ENCODE data around the gene BID.
"Not testable (repeated sequence)": the region's sequence is repeated elsewhere in the genome, so short reads cannot be mapped to it uniquely, and the experiment has no call there.

The BID gene

DNA sequence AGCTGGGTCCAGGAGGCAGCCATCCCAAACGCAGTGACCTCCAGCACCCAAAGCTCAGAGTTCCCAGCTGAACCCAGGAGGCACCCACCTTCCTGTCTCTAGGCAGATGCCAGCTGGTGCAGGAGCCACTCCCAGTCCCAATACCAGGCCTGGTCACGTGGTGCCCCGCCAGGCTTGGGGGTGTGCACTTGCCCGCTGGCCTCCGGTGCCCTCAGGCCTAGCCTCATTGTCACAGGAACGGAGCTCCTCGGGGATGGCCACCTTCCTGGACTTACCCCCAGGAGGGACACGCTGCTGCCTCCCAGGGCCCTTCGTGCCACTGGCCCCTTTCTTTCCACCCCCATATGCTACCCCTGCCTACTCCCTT lies 4.6 kb downstream of the BID start:
- DNase-seq (ENCODE audit: low read depth) = no peak

- no peak for DNase-seq (ENCODE audit: low read depth)
Measured at GRCh38 chr22:17769013-17769715, 5.1 kb downstream of the BID start.

GRCh38 chr22:17767233-17768065 lies 6.8 kb downstream of the BID start:
- no peak for DNase-seq (ENCODE audit: low read depth)

- DNase-seq (ENCODE audit: low read depth) = not testable (repeated sequence)
Measured at GRCh38 chr22:17764852-17765251, 9.4 kb downstream of the BID start.

DNA sequence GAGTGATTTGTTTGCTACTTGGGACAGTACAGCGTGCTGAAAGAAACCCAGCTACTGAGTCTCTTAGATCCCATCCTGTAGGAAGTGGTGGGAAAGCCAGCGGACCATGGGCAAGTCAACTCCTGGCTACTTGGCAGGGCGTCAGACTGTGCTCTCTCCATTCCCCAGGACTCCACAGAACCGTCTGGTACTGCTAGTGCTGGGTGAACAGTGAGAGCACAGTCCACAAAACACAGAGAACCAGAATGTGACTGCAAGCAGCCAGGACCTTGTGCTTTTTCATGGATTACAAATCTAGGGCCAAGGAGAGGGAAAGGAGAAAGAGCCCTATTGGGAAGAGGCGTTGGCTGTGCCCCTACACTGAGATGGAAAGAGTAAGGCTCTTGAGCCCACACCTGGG lies 10.2 kb downstream of the BID start:
- DNase-seq (ENCODE audit: low read depth) = no peak

DNA sequence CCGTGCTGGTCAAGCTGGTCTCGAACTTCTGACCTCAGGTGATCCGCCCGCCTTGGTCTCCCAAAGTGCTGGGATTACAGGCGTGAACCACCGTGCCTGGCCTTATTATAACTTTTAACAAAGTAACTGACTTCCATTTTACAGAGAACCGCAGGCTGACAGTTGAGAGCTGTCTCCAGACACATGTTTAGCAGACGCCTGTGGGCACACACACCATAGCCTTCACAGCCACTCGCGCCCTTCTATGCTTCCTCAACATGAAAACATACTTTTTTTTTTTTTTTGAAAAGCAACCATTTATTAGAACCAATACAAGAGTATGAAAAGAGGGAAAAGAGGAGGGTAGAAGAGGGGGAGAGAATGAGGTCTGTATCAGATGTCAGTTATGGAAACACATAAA lies 10.8 kb downstream of the BID start:
- not testable (repeated sequence) for DNase-seq (ENCODE audit: low read depth)

DNA sequence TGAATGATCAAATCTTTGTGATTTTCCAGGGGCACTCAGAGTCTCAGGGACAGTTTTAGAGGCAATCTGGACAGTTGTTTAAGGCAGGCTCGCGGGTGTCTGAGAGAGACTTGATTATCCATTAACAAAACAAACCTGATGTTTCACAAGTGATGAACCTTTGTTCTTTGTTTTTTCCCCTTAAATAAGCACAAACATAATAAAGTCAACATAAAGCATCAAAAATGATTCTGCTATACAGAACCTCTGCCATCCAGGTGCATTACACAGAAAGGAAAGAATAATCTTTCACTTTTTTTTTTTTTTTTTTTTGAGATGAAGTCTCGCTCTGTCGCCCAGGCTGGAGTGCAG lies 13.2 kb downstream of the BID start:
- no peak for DNase-seq (ENCODE audit: low read depth)

DNA sequence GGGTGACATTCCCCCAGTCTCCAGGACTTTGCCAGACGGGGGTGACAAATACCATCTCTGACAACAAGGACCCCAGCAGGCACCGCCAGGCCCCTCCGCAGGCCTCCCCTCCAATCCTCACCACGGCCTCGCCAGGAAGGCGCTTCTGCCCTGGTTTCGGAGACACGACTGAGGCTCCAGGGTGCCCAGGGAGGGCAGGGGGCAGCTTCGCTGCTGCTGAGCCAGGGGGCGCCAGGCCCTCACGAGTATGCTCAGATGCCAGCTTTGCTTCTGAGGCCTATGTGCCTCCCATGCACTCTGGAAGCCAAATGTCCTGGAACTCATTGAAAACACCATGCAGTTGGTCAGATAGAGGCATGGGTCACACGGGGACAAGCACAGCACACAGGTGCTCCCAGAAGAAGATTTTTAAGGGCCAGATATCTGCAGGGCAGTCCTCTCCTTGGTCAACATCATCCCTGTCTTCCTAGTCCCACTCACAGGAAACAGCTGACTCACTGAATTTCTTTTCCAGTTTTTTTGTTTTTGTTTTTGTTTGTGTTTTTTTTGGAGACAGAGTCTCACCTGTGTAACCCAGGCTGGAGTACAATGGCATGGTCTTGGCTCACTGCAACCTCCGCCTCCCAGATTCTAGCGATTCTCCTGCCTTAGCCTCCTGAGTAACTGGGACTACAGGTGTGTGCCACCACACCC lies 19.9 kb downstream of the BID start:
- no peak for DNase-seq (ENCODE audit: low read depth)

- DNase-seq (ENCODE audit: low read depth) = no peak
Measured at GRCh38 chr22:17753401-17753989, 20.8 kb downstream of the BID start.

- DNase-seq (ENCODE audit: low read depth) = no peak
Measured at GRCh38 chr22:17751596-17751995, 22.7 kb downstream of the BID start.

GRCh38 chr22:17749605-17750395 lies 24.5 kb downstream of the BID start:
- DNase-seq (ENCODE audit: low read depth) = no peak

GRCh38 chr22:17748555-17749353 lies 25.5 kb downstream of the BID start:
- DNase-seq (ENCODE audit: low read depth) = no peak

GRCh38 chr22:17746916-17747315 lies 27.4 kb downstream of the BID start:
- DNase-seq (ENCODE audit: low read depth) = no peak

- DNase-seq (ENCODE audit: low read depth) = no peak
Measured at GRCh38 chr22:17744430-17744829, 29.8 kb downstream of the BID start.

DNA sequence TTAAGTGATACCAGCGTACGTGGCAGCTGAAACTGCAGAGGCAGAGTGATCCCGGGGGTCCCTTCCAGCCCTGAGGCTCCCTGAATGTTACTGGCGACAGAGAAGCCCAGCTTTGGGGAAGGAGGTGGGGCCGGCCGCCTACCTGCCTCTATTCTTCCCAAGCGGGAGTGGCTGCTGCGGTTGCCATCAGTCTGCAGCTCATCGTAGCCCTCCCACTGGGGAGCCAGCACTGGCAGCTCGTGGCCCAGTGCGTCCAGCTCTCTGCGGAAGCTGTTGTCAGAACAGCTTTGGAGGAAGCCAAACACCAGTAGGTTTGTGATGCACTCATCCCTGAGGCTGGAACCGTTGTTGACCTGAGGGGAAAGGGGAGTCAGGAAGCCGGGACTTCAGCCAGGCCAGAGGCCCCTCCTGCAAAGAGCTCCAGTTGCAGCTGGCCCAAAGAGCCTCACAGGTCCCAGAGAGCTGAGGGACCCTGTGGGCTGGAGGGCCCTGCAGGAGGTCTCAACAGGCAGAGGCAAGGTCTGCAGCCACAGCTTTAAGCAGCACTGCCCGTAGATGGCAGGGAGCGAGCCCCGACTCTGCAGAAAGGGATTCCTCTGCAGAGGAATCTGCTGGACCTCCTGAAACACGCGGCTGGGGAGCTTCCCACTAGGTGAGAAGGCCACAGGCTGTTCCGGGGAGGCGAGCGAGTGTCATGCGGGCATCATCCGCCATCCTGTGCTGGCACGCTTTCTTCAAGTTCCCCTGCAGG lies 30.4 kb downstream of the BID start:
- no peak for DNase-seq (ENCODE audit: low read depth)

- DNase-seq (ENCODE audit: low read depth) = no peak
Measured at GRCh38 chr22:17742527-17742902, 31.8 kb downstream of the BID start.

DNA sequence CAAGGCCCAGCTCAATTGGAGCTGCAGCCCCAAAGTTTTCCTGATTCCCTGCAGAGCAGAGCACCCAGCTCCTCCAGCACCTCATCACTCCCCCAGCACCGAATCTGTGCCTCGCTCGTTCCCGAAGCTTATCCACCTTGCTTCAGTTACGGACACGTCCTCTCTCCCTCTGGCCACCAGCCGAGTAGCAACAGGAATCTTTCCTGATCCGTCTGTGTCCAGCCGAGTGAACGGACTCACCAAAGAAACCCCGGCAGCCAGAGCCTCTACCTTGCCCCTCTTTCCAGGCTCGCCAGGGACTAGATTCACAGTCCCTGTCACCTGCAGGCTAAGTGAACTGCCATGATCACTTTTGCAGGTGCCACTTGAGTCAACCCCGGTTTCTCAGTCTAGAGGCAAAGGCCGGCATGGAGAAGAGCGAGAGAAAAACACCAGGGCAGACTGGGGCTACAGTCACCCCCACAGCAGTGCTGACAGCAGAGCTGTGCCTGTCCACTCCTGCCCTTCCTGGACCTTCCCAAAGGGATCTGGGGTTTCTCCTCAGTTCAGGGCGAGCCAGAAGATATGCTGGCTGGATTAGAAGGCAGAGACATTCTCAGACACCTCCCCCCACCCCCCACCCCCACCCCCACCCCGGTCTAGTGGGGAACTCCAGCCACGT lies 32.3 kb downstream of the BID start:
- no peak for DNase-seq (ENCODE audit: low read depth)

GRCh38 chr22:17739196-17739975 lies 34.9 kb downstream of the BID start:
- no peak for DNase-seq (ENCODE audit: low read depth)
